SH-SY5Y (cell line): Measurements from ENCODE around the gene AKT3.

Source experiments
- GATA2 ChIP-seq: IDR thresholded peaks from 2 replicates; pipeline ENCODE4 v1.6.1; 2011; ENCODE audit warnings: mild to moderate bottlenecking, low read depth, low read length
- GATA3 ChIP-seq: IDR thresholded peaks from 2 replicates; pipeline ENCODE4 v1.6.1; 2011; ENCODE audit warnings: low read depth, mild to moderate bottlenecking, low read length, moderate library complexity

Gene AKT3

DNA sequence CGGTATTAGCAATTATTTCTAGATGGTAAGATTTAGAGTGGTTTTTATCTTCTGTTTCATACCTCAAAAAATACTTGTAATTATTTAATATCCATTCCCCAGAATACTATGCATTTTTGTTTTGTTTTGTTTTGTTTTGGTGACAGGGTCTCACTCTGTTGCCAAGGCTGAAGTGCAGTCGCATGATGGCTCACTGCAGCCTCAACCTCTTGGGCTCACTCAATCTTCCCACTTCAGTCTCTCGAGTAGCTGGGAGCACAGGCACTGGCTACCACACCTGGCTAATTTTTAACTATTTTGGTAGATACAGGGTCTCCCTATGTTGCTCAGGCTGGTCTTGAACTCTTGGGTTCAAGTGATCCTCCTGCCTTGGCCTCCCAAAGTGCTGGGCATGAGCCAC lies 252.7 kb downstream of the AKT3 start:
- TF ChIP-seq GATA3: no peak
- TF ChIP-seq GATA2: no peak

- TF ChIP-seq GATA2 (no peak), GATA3 (no peak)
Observed at GRCh38 chr1:243596431-243597062, 253.5 kb downstream of the AKT3 start.

DNA sequence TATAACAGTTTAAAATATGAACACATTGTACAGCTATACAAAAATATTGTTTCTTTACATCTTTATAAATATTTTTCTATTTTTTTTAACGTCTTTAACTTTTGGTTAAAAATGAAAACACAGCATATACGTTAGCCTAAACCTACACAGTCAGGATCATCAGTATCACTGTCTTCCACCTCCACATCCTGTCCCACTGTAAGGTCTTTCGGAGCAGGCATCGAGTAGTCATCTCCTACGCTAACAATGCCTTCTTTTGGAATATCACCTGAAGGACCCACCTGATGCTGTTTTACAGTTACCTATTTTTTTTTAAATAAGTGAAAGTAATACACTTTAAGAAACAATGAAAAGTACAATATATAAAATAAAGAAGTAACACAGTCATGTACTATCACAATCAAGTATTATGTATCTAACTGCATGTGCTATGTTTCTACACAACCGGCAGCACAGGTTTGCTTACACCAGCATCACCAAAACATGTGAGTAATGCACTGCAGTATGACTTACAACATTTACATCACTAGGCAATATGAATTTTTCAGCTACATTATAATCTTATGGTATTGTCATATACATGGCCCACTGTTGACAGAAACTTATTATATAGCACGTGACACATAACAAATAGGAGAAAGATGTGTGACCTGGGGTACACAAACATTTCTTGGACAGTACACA lies 254.4 kb downstream of the AKT3 start:
- no peak for TF ChIP-seq GATA3
- TF ChIP-seq GATA2: no peak

DNA sequence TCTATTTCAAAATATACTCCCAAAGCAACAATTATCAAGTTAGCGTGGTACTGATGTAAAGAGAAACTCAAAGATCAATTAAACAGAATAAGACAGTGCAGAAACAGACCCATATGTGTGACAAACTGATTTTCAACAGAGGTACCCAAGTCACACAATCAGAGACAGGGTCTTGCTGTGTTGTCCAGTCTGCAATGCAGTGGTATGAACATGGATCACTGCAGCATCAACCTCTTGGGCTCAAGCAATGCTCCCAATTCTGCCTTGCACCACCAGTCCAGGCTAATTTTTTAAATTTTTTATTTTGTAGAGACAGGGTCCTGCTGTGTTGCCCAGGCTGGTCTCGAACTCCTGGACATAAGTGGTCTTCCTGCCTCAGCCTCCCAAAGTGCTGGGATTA lies 255.6 kb downstream of the AKT3 start:
- no peak for TF ChIP-seq GATA3
- no peak for TF ChIP-seq GATA2

- TF ChIP-seq GATA2 (no peak), GATA3 (no peak)
Observed at GRCh38 chr1:243587823-243588560, 262.1 kb downstream of the AKT3 start.

DNA sequence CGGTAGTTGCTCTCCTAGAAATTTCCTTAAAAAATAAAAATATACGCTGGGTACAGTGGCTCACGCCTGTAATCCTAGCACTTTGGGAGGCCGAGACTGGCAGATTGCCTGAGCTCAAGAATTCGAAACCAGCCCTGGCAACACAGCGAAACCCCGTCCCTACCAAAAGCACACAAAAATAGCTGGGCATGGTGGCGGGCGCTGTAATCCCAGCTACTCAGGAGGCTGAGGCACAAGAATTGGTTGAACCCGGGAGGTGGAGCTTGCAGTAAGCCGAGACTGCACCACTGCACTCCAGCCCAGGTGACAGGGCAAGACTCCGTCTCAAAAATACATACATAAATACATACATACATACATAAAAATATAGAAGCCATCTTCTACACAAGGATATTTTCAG lies 262.8 kb downstream of the AKT3 start:
- TF ChIP-seq GATA2 (no peak), GATA3 (no peak)

DNA sequence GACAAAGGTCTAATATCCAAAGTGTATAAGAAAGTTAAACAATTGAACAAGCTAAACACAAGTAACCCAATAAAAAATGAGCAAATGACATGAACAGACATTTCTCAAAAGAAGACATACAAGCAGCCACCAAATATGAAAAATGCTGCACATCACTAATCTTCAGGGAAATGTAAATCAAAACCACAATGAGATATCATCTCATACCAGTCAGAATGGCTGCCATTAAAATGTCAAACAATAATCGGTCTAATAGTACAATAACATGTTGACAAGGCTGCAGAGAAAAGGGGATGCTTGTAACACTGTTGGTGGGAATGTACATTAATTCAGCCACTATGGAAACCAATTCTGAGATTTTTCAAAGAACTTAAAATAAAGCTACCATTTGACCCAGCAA lies 264.1 kb downstream of the AKT3 start:
- TF ChIP-seq GATA2 (no peak), GATA3 (no peak)

DNA sequence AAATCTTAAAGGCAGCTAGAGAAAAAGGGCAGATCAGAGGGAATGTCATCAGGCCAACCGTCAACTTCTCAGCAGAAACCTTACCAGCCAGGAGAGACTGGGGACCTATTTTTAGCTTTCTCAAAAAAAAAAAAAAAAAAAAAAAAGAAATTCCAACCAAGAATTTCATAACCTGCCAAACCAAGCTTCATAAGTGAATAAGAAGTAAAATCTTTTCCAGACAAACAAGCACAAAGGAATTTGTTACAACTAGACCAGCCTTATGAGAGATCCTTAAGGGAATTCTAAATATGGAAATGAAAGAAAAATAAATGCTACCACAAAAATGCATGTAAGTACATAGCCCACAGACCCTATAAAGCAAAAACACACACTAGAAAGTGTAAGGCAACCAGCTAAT lies 267.7 kb downstream of the AKT3 start:
- TF ChIP-seq GATA3: no peak
- no peak for TF ChIP-seq GATA2

- no peak for TF ChIP-seq GATA2
- no peak for TF ChIP-seq GATA3
Observed at GRCh38 chr1:243580984-243581383, 269.1 kb downstream of the AKT3 start.

GRCh38 chr1:243580072-243580471 lies 270.0 kb downstream of the AKT3 start:
- no peak for TF ChIP-seq GATA3
- TF ChIP-seq GATA2: no peak

- TF ChIP-seq GATA2: no peak
- TF ChIP-seq GATA3: no peak
Observed at GRCh38 chr1:243575070-243575469, 275.0 kb downstream of the AKT3 start.

DNA sequence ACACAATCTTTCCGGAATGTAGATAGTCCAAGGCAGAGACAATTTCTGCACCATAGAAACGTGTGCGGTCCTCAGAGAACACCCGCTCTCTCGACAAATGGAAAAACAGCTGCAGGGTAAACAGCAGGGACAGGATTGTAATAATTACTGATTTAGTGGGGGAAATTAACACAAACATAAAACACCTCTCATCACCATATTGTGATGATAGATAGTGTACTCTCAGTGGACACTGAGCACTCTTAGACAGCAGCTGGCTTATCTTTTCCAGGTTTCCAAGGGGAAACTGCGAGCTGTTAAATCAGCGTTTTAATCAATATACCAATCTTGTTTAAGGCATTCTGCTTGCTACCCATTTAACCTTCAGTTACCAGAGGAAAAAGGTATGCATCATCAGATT lies 277.1 kb downstream of the AKT3 start:
- no peak; the same call in 1 of the 2 replicates for TF ChIP-seq GATA2
- no peak for TF ChIP-seq GATA3

DNA sequence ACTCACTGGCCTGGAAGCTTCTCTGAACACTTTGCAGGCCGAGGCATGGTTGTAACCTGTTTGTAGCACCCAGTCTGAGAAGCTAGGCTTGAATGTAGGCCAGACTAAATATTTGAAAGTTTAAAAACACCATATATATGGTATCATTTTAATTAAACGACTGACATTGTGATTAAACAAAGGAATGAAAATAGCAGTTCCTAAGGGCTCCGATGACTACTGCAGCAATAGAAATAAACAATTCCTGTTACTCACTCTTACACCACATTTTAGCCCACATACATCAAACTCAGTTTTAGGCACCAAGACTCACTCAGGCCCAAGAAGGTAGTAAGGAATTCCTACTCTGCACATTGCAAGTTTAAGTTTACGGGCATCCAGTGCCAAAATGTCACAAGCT lies 281.2 kb downstream of the AKT3 start:
- TF ChIP-seq GATA3 (no peak), GATA2 (no peak)

DNA sequence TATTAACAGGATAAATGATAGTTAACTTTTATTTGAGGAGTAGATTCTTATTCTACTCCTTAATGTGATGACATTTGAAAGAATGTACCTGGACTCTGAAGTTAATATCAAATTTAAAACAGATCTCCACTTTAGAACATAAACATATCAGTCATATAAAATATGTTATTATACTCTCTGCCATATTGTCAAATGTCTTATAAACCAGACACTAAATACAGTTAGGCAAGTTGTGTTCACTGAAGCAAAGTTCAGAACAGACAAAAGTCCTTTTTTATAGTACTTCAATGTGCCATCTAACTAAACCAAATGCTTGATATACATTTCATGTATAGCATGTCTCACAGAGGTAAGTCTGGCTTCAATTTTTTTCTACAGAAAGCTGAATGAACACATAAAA lies 285.2 kb downstream of the AKT3 start:
- TF ChIP-seq GATA2 (no peak), GATA3 (no peak)

DNA sequence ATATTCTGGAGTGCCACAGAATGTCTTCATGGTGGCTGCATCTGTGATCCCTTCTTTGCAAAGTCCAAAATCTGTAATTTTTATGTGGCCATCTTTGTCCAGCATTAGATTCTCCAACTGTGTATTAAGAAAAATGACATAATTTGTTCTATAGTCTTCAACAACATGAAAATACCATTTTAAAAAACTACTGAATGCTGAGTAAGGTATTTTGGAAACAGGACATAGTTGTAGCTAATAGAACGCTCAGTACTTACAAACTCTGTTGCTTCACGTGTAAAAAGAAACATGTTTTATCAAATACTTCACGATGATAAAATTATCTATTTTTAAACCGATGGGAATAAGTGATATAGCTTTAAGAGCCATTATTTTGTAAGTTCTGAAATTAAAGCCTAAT lies 286.3 kb downstream of the AKT3 start:
- TF ChIP-seq GATA2 (no peak), GATA3 (no peak)

DNA sequence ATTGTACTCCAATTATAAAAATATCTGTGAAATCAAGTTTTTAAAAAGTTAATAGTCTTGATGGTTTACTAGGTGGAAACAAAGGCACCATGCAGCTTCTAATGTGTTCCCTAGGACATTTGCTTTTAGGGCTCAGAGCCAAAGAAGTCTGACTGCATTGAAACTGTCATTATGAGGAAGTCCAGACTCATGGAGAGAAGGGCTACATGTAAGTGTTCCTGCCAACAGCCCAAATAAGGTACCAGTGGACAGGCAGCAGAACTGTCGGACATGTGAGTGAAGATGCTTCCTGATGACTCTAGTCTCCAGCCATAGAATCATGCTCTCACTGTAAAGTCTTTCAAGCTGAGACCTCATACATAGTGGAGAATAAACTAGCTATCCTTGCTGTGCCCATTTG lies 287.6 kb downstream of the AKT3 start:
- TF ChIP-seq GATA3: no peak
- TF ChIP-seq GATA2: no peak
